SH-SY5Y (cell line): ENCODE data around the gene IFNA8.

Experiments
- GATA2 ChIP-seq: IDR thresholded peaks from 2 replicates; pipeline ENCODE4 v1.6.1; 2011; ENCODE audit warnings: mild to moderate bottlenecking, low read depth, low read length
- GATA3 ChIP-seq: IDR thresholded peaks from 2 replicates; pipeline ENCODE4 v1.6.1; 2011; ENCODE audit warnings: low read depth, mild to moderate bottlenecking, low read length, moderate library complexity

GRCh38 chr9:21443849-21444625, 35.1 kb downstream of the IFNA8 start:
- TF ChIP-seq GATA2 (no peak), GATA3 (no peak)
